T follicular helper cell (primary cell): ENCODE results near the gene OGA.

Experiments used
- DNase-seq: peaks from one replicate; pipeline ENCODE4 v3.0.0-alpha.2; 2020; ENCODE audit warnings: low read depth

OGA gene

GRCh38 chr10:101758858-101759257, 59.4 kb downstream of the OGA start:
- no peak for DNase-seq

- no peak for DNase-seq
These were observed 66.0 kb downstream of the OGA start for GRCh38 chr10:101752241-101752640.

GRCh38 chr10:101749047-101750016, 68.9 kb downstream of the OGA start:
- DNase-seq: no peak

GRCh38 chr10:101748496-101748895, 69.7 kb downstream of the OGA start:
- no peak for DNase-seq

DNA sequence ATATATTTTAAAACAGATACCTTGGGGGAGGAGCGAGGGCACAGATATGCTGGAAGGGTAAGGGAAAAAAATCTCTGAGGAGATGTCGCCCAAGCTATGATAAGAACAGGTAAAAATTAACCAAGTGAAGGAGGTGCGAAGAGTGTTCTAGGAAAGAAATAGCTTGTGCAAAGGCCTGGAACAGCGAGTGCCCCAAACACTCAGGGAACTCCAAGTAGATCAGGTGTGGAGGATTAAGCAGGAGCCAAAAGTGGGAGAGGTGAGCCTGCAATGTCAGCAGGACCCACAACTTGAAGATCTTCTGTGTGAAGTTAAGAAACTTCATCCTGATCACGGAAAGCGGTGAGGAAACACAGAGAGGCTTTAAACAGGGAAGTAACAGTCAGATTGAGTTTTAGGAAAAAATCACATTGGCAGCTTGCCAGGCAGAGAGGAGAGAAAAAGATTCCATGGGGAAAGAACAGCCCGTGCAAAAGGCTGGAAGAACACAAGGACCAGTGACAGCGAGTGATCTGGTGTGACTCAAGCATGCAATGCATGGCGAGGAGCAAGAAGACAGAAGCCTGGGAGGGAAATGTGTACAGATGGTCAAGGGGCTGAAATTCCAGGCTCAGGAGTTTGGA, 73.1 kb downstream of the OGA start:
- DNase-seq: no peak

GRCh38 chr10:101744267-101744666, 74.0 kb downstream of the OGA start:
- DNase-seq: no peak

- no peak for DNase-seq
These were observed 76.3 kb downstream of the OGA start for GRCh38 chr10:101741938-101742337.

DNA sequence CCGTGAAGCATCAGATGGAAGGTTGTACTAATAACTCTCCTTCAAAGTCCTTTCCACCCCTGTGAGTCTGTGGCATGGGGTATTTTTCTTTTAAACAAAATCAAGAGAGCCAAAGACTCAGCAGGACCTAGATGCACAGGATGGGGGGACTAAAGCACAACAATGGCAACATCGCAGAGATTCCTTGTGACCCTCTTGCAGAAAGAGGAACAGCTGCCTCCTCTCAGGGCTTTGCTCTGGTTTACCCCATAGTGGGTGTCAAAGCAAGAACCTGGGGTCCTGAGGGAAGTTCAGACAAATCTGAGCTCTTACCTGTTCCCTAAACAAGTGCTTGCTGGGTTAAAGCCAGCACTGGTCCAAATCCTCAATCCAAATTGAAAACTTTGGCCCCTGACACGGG, 81.6 kb downstream of the OGA start:
- no peak for DNase-seq
